ENCODE measurements around the gene MRAP2. TPM values are rescaled to one million over a fixed set of nuclear protein-coding genes. Genes with fewer than 3 reads are reported as not detected.

The MRAP2 gene
- total RNA-seq, 2 experiments from 2014 or later: not detected

GRCh38 chr6:84037425-84038089 lies 4.0 kb downstream of the MRAP2 start:
- Mint-ChIP-seq H3K4me3 (no peak overlapping the region), H3K27me3 (ENCODE audit: low read depth) (peaks cover 23% of the 10 kb centered on the region), H3K9me3 (ENCODE audit: insufficient read depth) (no peaks in the 10 kb centered on the region), H3K27ac (no peak overlapping the region), H3K36me3 (ENCODE audit: low read depth) (no peaks in the 10 kb centered on the region), H3K4me1 (ENCODE audit: low read depth) (no peaks in the 10 kb centered on the region)
- ATAC-seq (no peak), DNase-seq (no peak)
- CTCF ChIA-PET: no interaction called here
- POLR2A ChIA-PET: no interaction called here

GRCh38 chr6:84042603-84043002 lies 9.0 kb downstream of the MRAP2 start:
- no peaks in the 10 kb centered on the region for H3K27me3 Mint-ChIP-seq (ENCODE audit: low read depth)
- no peak overlapping the region for H3K4me3 Mint-ChIP-seq
- no peak for DNase-seq
- no peaks in the 10 kb centered on the region for H3K4me1 Mint-ChIP-seq (ENCODE audit: low read depth)
- H3K27ac Mint-ChIP-seq: no peak overlapping the region
- ATAC-seq: no peak
- no peaks in the 10 kb centered on the region for H3K36me3 Mint-ChIP-seq (ENCODE audit: low read depth)
- POLR2A ChIA-PET: no interaction called here
- CTCF ChIA-PET: no interaction called here
- no peaks in the 10 kb centered on the region for H3K9me3 Mint-ChIP-seq (ENCODE audit: insufficient read depth)

GRCh38 chr6:84043555-84043954 lies 10.0 kb downstream of the MRAP2 start:
- no peak for DNase-seq
- Mint-ChIP-seq H3K9me3 (ENCODE audit: insufficient read depth) (no peaks in the 10 kb centered on the region), H3K4me3 (no peak overlapping the region), H3K27me3 (ENCODE audit: low read depth) (no peaks in the 10 kb centered on the region), H3K36me3 (ENCODE audit: low read depth) (no peaks in the 10 kb centered on the region), H3K27ac (no peak overlapping the region), H3K4me1 (ENCODE audit: low read depth) (no peaks in the 10 kb centered on the region)
- ChIA-PET POLR2A (no interaction called here), CTCF (no interaction called here)
- no peak for ATAC-seq

GRCh38 chr6:84046755-84047154 lies 13.2 kb downstream of the MRAP2 start:
- H3K4me1 Mint-ChIP-seq (ENCODE audit: low read depth): no peaks in the 10 kb centered on the region
- no peaks in the 10 kb centered on the region for H3K27me3 Mint-ChIP-seq (ENCODE audit: low read depth)
- ATAC-seq: no peak
- no peaks in the 10 kb centered on the region for H3K36me3 Mint-ChIP-seq (ENCODE audit: low read depth)
- H3K4me3 Mint-ChIP-seq: no peak overlapping the region
- DNase-seq: no peak
- no peak overlapping the region for H3K27ac Mint-ChIP-seq
- no peaks in the 10 kb centered on the region for H3K9me3 Mint-ChIP-seq (ENCODE audit: insufficient read depth)
- ChIA-PET POLR2A (no interaction called here), CTCF (no interaction called here)

GRCh38 chr6:84048588-84048987 lies 15.0 kb downstream of the MRAP2 start:
- no peak for DNase-seq
- Mint-ChIP-seq H3K9me3 (ENCODE audit: insufficient read depth) (no peaks in the 10 kb centered on the region), H3K27ac (no peak overlapping the region), H3K4me1 (ENCODE audit: low read depth) (no peaks in the 10 kb centered on the region), H3K36me3 (ENCODE audit: low read depth) (no peaks in the 10 kb centered on the region), H3K27me3 (ENCODE audit: low read depth) (no peaks in the 10 kb centered on the region), H3K4me3 (no peak overlapping the region)
- POLR2A ChIA-PET: no interaction called here
- no peak for ATAC-seq
- CTCF ChIA-PET: no interaction called here

GRCh38 chr6:84050408-84050807 lies 16.8 kb downstream of the MRAP2 start:
- no peak overlapping the region for H3K27ac Mint-ChIP-seq
- H3K9me3 Mint-ChIP-seq (ENCODE audit: insufficient read depth): no peaks in the 10 kb centered on the region
- H3K27me3 Mint-ChIP-seq (ENCODE audit: low read depth): no peaks in the 10 kb centered on the region
- POLR2A ChIA-PET: no interaction called here
- no peak for ATAC-seq
- CTCF ChIA-PET: no interaction called here
- no peak overlapping the region for H3K4me3 Mint-ChIP-seq
- no peaks in the 10 kb centered on the region for H3K4me1 Mint-ChIP-seq (ENCODE audit: low read depth)
- H3K36me3 Mint-ChIP-seq (ENCODE audit: low read depth): no peaks in the 10 kb centered on the region
- no peak for DNase-seq

GRCh38 chr6:84052204-84052882 lies 18.8 kb downstream of the MRAP2 start:
- CTCF ChIA-PET: no interaction called here

GRCh38 chr6:84052883-84053241 lies 19.3 kb downstream of the MRAP2 start:
- no peak for ATAC-seq
- H3K4me3 Mint-ChIP-seq: no peak overlapping the region
- no peaks in the 10 kb centered on the region for H3K36me3 Mint-ChIP-seq (ENCODE audit: low read depth)
- DNase-seq: no peak
- no peaks in the 10 kb centered on the region for H3K9me3 Mint-ChIP-seq (ENCODE audit: insufficient read depth)
- H3K27me3 Mint-ChIP-seq (ENCODE audit: low read depth): no peaks in the 10 kb centered on the region
- H3K27ac Mint-ChIP-seq: no peak overlapping the region
- no peaks in the 10 kb centered on the region for H3K4me1 Mint-ChIP-seq (ENCODE audit: low read depth)
- CTCF ChIA-PET: no interaction called here
- POLR2A ChIA-PET: no interaction called here

More at GRCh38 chr6:84052204-84052882, 18.8 kb downstream of the MRAP2 start:
- DNase-seq: no peak
- POLR2A ChIA-PET: no interaction called here
- H3K36me3 Mint-ChIP-seq (ENCODE audit: low read depth): no peaks in the 10 kb centered on the region
- H3K4me1 Mint-ChIP-seq (ENCODE audit: low read depth): no peaks in the 10 kb centered on the region
- no peak overlapping the region for H3K27ac Mint-ChIP-seq
- no peaks in the 10 kb centered on the region for H3K27me3 Mint-ChIP-seq (ENCODE audit: low read depth)
- no peak for ATAC-seq
- no peak overlapping the region for H3K4me3 Mint-ChIP-seq
- H3K9me3 Mint-ChIP-seq (ENCODE audit: insufficient read depth): no peaks in the 10 kb centered on the region

GRCh38 chr6:84055647-84056046 lies 22.1 kb downstream of the MRAP2 start:
- ChIA-PET POLR2A (no interaction called here), CTCF (no interaction called here)
- Mint-ChIP-seq H3K27ac (no peak overlapping the region), H3K4me1 (ENCODE audit: low read depth) (no peaks in the 10 kb centered on the region), H3K36me3 (ENCODE audit: low read depth) (no peaks in the 10 kb centered on the region), H3K27me3 (ENCODE audit: low read depth) (no peaks in the 10 kb centered on the region), H3K4me3 (no peak overlapping the region), H3K9me3 (ENCODE audit: insufficient read depth) (no peaks in the 10 kb centered on the region)
- no peak for ATAC-seq
- no peak for DNase-seq

GRCh38 chr6:84057908-84058307 lies 24.3 kb downstream of the MRAP2 start:
- H3K36me3 Mint-ChIP-seq (ENCODE audit: low read depth): no peaks in the 10 kb centered on the region
- ATAC-seq: no peak
- H3K27me3 Mint-ChIP-seq (ENCODE audit: low read depth): no peaks in the 10 kb centered on the region
- H3K4me3 Mint-ChIP-seq: no peak overlapping the region
- CTCF ChIA-PET: no interaction called here
- H3K27ac Mint-ChIP-seq: no peak overlapping the region
- DNase-seq: no peak
- no peaks in the 10 kb centered on the region for H3K9me3 Mint-ChIP-seq (ENCODE audit: insufficient read depth)
- POLR2A ChIA-PET: no interaction called here
- H3K4me1 Mint-ChIP-seq (ENCODE audit: low read depth): no peaks in the 10 kb centered on the region

GRCh38 chr6:84059082-84059481 lies 25.5 kb downstream of the MRAP2 start:
- DNase-seq (no peak), ATAC-seq (no peak)
- Mint-ChIP-seq H3K27ac (no peak overlapping the region), H3K4me1 (ENCODE audit: low read depth) (no peaks in the 10 kb centered on the region), H3K27me3 (ENCODE audit: low read depth) (no peaks in the 10 kb centered on the region), H3K4me3 (no peak overlapping the region), H3K36me3 (ENCODE audit: low read depth) (no peaks in the 10 kb centered on the region), H3K9me3 (ENCODE audit: insufficient read depth) (no peaks in the 10 kb centered on the region)
- POLR2A ChIA-PET: no interaction called here
- CTCF ChIA-PET: no interaction called here

GRCh38 chr6:84061174-84061573 lies 27.6 kb downstream of the MRAP2 start:
- Mint-ChIP-seq H3K36me3 (ENCODE audit: low read depth) (no peaks in the 10 kb centered on the region), H3K27ac (no peak overlapping the region), H3K27me3 (ENCODE audit: low read depth) (no peaks in the 10 kb centered on the region), H3K4me1 (ENCODE audit: low read depth) (no peaks in the 10 kb centered on the region), H3K4me3 (no peak overlapping the region), H3K9me3 (ENCODE audit: insufficient read depth) (no peaks in the 10 kb centered on the region)
- DNase-seq (no peak), ATAC-seq (no peak)
- POLR2A ChIA-PET: no interaction called here
- CTCF ChIA-PET: no interaction called here

Data from activated CD8-positive, alpha-beta T cell treated with anti-CD3 and anti-CD28 coated beads, Interleukin-2, amount 10 ng/mL, durations not matched to agents 7 days and 5 days (primary cell).